Measurements from ENCODE around the gene ITSN1.

Gene ITSN1

DNA sequence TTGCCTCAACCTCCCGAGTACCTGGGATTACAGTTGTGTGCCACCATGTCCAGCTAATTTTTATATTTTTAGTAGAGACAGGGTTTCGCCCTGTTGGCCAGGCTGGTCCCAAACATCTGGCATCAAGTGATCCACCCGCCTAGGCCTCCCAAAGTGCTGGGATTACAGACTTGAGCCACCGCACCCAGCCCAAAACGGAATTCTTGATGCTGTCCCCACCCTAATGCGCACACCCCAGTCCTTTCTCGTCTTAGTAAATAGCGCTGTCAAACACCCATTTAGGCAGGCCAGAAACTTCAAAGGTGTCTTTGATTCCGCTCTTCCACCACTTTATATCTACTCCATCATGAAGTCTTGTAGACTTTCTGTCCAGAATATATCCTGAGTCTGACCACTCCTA is 35.1 kb downstream of the ITSN1 start:
- DNase-seq (ENCODE audit: extremely low read depth in 1 of 2, low read depth in 1 of 2): no peak

DNA sequence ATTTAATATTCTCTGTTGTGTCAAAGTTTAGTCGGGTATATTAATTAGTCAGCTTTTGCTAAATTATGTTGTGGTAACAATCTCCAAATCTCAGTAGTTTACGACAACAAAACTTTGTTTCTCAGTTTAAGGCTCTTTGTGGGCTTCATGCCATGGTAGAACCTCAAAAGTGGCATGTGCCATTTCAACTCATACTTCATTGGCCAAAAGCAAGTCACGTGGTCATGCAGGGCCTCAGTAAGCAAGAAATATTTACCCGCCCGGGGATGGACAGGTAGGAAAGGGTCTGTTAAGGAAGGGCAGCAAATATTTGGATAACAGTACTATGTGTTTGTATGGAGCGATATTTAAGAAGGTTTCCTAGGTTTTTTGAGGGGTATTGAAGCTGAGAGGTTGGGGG is 38.6 kb downstream of the ITSN1 start:
- no peak for DNase-seq (ENCODE audit: extremely low read depth in 1 of 2, low read depth in 1 of 2)

- DNase-seq (ENCODE audit: extremely low read depth in 1 of 2, low read depth in 1 of 2): no peak
Observed at GRCh38 chr21:33682992-33683627, 40.8 kb downstream of the ITSN1 start.

- DNase-seq (ENCODE audit: extremely low read depth in 1 of 2, low read depth in 1 of 2): no peak
Observed at GRCh38 chr21:33684068-33684467, 41.8 kb downstream of the ITSN1 start.

DNA sequence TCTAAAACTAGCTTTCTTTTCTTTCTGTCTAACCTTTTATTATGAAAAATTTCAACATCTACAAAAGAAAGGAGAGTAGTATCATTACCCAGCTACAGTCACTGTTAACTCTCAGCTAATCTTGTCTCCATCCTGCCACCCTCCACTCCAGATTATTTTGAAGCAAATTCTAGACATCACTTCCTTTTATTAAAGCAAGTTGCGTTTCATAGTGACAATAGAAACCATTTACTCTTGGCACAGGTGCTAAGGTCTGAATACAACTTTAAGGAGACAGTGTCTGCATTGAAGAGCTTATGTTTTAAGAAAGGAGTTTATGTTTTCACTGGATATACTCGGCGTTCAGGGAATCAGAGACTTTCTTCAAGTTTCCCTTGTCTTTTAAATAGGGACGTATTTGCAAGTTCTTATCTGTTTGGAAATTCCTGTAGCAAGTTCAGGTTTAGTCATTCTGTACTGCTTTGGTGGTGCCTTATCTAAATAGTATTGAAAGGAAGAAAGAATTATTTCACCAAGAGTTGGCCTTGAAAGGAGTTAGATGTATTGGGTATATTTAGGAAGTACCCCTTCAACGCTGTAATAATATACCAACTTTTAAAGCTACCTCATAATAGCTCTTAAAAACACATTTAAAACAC is 42.7 kb downstream of the ITSN1 start:
- DNase-seq (ENCODE audit: extremely low read depth in 1 of 2, low read depth in 1 of 2): no peak

GRCh38 chr21:33685613-33686197 is 43.4 kb downstream of the ITSN1 start:
- no peak for DNase-seq (ENCODE audit: extremely low read depth in 1 of 2, low read depth in 1 of 2)

DNA sequence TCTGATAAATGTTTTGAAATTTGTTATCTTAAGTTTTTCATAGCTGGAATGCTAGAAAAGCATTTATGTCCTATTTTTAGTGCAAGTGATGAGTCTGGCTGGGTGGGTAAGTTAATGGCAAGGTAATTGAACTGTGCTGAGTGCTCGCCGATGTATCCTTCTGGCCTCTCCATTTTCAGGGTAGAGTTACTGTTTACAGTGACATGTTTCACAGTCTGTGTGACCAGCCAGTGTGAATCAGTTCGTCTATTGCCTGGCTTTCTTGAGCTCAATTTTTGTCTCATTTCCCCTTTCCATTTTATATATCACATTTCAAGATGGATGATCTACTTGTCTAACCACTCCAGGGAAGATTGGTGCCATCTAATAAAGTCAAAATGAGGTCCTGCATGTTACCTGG is 44.1 kb downstream of the ITSN1 start:
- DNase-seq (ENCODE audit: extremely low read depth in 1 of 2, low read depth in 1 of 2): no peak

- no peak for DNase-seq (ENCODE audit: extremely low read depth in 1 of 2, low read depth in 1 of 2)
Observed at GRCh38 chr21:33687634-33688033, 45.3 kb downstream of the ITSN1 start.

DNA sequence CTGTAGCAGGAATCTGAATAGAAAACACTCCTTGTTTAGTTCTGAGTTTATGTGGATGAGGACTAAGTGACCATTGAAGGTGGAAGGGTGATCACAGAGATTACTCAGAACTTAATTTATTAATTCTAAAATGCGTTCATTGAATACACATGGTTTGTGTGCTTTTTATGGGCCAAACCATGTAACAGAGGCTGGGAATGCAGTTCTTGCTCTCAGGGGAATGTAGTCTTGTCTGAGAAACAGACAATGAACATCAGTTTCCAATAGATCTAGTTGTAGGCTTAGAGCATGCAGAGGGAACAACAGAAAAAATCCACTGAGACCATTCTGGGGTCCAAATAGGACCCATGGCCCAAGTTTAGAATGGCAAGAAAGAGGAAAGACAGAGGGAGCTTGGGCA is 46.1 kb downstream of the ITSN1 start:
- DNase-seq (ENCODE audit: extremely low read depth in 1 of 2, low read depth in 1 of 2): no peak

DNA sequence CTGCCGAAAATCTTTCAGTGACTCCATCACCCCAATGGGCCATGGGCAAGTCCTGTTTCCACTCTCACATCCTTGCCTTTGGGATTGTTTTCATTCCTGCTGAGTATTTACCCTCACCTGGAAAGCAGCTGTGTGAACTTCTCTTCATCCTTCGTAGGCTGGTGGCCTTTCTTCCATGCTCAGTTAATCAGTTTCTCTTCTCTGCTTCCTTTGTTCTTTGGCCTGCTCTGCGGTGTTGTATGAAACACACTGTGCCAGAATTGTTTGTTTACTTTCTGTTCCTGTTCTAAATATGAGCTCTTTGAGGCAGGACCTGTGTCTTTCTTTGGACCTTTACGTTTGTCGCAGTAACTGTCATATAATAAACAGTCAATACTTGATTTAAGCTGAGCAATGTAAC is 48.6 kb downstream of the ITSN1 start:
- no peak for DNase-seq (ENCODE audit: extremely low read depth in 1 of 2, low read depth in 1 of 2)

DNA sequence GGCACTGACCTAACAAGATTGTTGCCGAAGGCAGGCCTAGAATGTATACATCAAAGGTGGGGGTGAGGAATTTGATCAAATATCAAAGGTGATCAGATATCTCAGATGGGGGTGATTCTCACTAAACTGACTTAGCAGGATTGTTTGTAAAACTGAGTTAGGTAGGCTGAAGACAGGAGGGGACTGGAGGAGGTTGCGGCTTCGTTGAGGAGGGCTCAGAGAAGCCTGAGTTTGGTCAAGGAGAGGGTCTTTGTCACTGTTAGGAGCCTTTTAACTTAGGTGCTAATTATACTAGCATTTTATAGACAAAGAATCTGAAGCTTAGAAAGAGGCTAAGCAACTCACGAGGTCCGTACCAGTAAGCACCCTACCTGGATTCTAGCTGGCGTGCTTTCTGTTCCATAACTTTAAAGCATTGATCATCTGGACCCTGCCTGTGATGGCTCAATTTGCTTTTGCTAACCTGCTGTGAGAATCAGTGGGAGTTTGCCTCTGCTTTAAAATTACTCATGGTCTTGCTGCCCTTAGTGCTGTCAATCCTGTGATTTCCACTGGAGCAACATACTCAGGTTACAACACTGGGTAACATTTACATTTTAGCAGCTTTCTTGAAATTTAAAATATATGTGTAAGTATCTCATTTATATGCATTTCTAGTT is 49.8 kb downstream of the ITSN1 start:
- DNase-seq (ENCODE audit: extremely low read depth in 1 of 2, low read depth in 1 of 2): no peak

GRCh38 chr21:33695813-33696212 is 53.5 kb downstream of the ITSN1 start:
- DNase-seq (ENCODE audit: extremely low read depth in 1 of 2, low read depth in 1 of 2): no peak

GRCh38 chr21:33696465-33696864 is 54.2 kb downstream of the ITSN1 start:
- DNase-seq (ENCODE audit: extremely low read depth in 1 of 2, low read depth in 1 of 2): no peak

DNA sequence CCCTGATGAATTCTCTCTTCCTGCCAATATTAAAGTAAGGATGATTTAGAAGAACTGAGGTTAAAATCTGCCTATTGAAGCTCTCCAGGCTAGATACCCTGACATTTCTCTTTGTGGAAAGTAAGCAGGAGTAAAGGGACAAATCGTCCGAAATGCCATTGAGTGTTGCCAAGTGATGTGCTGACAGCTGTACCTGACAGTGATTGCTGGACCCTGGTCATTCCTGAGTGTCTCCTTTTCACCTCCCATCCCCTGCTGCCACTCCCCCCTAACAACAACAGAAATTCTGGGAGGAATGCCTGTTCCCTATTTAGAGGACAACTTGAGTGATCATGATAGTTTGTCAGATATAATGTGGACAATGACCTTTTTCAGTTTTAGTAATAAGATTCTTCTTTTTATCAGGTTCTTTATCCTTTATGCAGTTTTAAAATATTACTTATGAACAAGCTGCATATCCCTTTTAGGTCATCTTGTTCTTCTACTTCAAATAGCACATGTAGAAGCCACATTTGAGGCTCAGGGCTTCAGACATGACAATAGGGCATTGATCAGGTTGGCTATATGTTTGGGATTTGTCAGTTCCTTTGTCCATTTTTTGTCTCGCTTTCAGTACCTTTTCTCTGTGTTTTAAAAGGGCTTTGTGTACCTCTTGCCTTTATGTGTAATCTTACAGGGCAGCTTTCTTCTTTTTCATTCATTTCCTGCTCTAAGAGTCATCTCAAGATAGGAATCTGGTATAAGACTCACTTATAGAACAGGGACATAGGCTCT is 56.0 kb downstream of the ITSN1 start:
- no peak for DNase-seq (ENCODE audit: extremely low read depth in 1 of 2, low read depth in 1 of 2)

GRCh38 chr21:33699277-33699676 is 57.0 kb downstream of the ITSN1 start:
- DNase-seq (ENCODE audit: extremely low read depth in 1 of 2, low read depth in 1 of 2): no peak

GRCh38 chr21:33700491-33700890 is 58.2 kb downstream of the ITSN1 start:
- no peak for DNase-seq (ENCODE audit: extremely low read depth in 1 of 2, low read depth in 1 of 2)

DNA sequence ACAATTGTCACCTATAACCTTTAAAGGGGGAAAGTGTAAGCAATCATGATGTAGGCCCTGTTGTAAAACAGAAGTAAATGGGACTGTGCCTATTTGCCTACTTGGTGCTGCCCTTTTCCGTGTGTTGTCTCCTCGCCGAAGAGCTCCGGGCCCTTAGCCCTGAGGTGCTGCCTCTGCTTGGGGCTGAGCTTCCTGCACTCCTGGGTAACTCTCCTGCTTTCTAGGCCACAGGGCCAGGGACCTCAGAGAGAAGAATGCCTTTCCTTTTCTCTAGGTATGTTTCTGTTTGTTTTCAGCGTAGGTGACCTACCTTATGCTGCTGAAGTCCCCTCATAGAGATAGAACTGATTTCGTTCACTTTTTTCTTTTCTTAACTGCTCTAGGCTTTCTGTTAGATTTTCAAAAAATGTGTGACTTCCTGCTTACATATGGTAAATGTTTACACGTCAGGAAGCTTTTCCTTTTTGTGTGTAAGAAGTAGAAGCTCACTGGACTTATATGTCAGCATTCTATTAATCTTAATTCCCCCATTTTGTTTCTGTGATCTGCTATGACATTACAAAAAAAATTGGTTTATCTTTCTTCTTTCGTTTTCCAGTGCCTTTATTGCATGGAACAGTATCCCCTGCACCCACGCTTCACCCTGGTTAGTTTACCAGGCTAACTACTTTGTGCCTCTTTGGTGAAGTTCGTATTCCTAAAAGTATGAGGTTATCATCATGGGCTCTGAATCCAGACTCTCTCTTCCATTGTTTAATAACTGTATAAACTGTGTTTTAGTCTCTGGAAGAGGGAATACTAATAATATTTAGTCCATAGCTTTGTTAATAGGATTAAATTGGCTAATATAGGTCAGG is 61.7 kb downstream of the ITSN1 start:
- DNase-seq (ENCODE audit: extremely low read depth in 1 of 2, low read depth in 1 of 2): no peak

GRCh38 chr21:33707846-33708245 is 65.5 kb downstream of the ITSN1 start:
- DNase-seq (ENCODE audit: extremely low read depth in 1 of 2, low read depth in 1 of 2): no peak

- no peak for DNase-seq (ENCODE audit: extremely low read depth in 1 of 2, low read depth in 1 of 2)
Observed at GRCh38 chr21:33708874-33709273, 66.6 kb downstream of the ITSN1 start.

GRCh38 chr21:33712022-33712803 is 69.9 kb downstream of the ITSN1 start:
- DNase-seq (ENCODE audit: extremely low read depth in 1 of 2, low read depth in 1 of 2): no peak

Data from stimulated activated CD8-positive, alpha-beta memory T cell treated with anti-CD3 and anti-CD28 coated beads, Interleukin-7, amount 100 ng/mL, for 48 hours (primary cell).